Glutamatergic neuron (in vitro differentiated cells): Measurements from ENCODE around the gene SLC34A3. TPM values are rescaled to one million over a fixed set of nuclear protein-coding genes. Genes with fewer than 3 reads are reported as not detected.

Experiments used
- DNase-seq: peaks from one replicate; pipeline ENCODE4 v3.0.0; 2022
- H3K27ac Mint-ChIP-seq: one replicate; pipeline ENCODE4 v1.8.0; 2020; ENCODE audit warnings: mild to moderate bottlenecking, mixed read lengths, inconsistent platforms; ENCODE audit not compliant: unreplicated experiment
- H3K27me3 Mint-ChIP-seq: one replicate; pipeline ENCODE4 v1.8.0; 2020; ENCODE audit warnings: mild to moderate bottlenecking, moderate library complexity, mixed read lengths, inconsistent platforms; ENCODE audit not compliant: unreplicated experiment
- H3K36me3 Mint-ChIP-seq: one replicate; pipeline ENCODE4 v1.8.0; 2020; ENCODE audit warnings: mild to moderate bottlenecking, mixed read lengths, inconsistent platforms; ENCODE audit not compliant: unreplicated experiment
- H3K4me1 Mint-ChIP-seq: one replicate; pipeline ENCODE4 v1.8.0; 2020; ENCODE audit warnings: mild to moderate bottlenecking, low read depth, mixed read lengths, inconsistent platforms; ENCODE audit not compliant: unreplicated experiment
- H3K4me3 Mint-ChIP-seq: one replicate; pipeline ENCODE4 v1.8.0; 2020; ENCODE audit warnings: mild to moderate bottlenecking, mixed read lengths, inconsistent platforms; ENCODE audit not compliant: unreplicated experiment
- H3K9me3 Mint-ChIP-seq: one replicate; pipeline ENCODE4 v1.8.0; 2020; ENCODE audit warnings: mild to moderate bottlenecking, moderate library complexity, mixed read lengths, inconsistent platforms; ENCODE audit not compliant: unreplicated experiment
- total RNA-seq: library from RNA; stranded (reverse); fragmentation: NEBNext Ultra II Directional; extraction: Animal tissue kit (Norgen Biotek cat#: 25700); gene quantifications from one replicate; pipeline ENCODE4 v1.2.1, GENCODE V29; 2021; ENCODE audit not compliant: unreplicated experiment
- TF ChIP-seq, protein P1 (sequence below): fragments of 200-600 bp; sonication (generic); IDR thresholded peaks from one replicate; pipeline ENCODE4 v1.5.0; 2021; ENCODE audit not compliant: partially characterized antibody, unreplicated experiment

SLC34A3 gene
- total RNA-seq, 1 donor from 2014 or later, result not detected

DNA sequence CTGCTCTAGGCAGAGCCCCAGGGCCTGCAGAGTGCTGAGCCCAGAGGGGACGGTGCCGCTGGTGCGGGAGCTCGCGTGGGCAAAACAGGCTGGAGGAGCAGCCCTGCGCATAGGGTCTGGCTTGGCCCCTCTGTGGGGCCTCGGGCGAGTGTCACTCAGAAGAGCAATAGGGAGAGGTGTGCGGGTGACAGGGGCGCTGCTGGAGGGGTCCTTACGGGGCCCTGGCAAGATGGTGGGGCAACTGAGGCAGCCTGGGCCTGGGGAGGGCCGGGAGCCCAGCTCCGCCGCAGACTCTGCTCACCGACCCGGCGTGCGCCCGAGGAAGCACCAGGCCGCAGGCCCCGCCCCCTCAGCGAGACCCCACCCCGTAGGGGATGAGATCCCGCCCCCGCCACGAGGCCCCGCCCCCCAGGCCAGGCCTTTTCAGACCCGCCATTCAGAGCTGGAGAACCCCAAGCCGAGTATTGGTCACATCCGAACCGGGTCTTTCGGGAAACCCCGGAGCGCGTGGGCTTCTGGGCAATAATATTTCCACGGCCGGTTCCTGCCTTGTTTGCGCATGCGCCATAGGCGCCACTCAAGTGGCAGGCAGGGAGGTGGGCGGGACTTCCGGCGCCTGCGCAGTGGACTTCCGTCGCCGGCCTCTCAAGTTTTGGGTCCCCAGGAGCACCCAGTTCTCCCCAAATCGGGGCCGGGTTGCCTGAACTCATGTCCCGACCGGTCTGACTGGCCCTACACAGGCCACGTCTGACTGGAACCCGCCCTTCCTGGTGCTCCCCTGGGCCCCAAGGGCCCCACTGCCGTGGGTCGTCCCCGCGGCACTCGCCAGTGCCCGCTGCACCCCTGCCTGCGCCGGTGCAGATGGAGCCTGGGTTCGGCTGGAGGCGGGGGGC lies 7.4 kb upstream of the SLC34A3 start:
- Mint-ChIP-seq H3K9me3 (peaks cover 6% of the 10 kb centered on the region), H3K4me1 (peaks cover 4% of the 10 kb centered on the region), H3K27me3 (peaks cover 4% of the 10 kb centered on the region), H3K27ac (peak overlapping the region; percentile 17), H3K4me3 (peak overlapping the region; percentile 88), H3K36me3 (no peaks in the 10 kb centered on the region)
- DNase-seq, result peak; percentile 94
- TF ChIP-seq, protein P1, sequence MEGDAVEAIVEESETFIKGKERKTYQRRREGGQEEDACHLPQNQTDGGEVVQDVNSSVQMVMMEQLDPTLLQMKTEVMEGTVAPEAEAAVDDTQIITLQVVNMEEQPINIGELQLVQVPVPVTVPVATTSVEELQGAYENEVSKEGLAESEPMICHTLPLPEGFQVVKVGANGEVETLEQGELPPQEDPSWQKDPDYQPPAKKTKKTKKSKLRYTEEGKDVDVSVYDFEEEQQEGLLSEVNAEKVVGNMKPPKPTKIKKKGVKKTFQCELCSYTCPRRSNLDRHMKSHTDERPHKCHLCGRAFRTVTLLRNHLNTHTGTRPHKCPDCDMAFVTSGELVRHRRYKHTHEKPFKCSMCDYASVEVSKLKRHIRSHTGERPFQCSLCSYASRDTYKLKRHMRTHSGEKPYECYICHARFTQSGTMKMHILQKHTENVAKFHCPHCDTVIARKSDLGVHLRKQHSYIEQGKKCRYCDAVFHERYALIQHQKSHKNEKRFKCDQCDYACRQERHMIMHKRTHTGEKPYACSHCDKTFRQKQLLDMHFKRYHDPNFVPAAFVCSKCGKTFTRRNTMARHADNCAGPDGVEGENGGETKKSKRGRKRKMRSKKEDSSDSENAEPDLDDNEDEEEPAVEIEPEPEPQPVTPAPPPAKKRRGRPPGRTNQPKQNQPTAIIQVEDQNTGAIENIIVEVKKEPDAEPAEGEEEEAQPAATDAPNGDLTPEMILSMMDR, result no peak

DNA sequence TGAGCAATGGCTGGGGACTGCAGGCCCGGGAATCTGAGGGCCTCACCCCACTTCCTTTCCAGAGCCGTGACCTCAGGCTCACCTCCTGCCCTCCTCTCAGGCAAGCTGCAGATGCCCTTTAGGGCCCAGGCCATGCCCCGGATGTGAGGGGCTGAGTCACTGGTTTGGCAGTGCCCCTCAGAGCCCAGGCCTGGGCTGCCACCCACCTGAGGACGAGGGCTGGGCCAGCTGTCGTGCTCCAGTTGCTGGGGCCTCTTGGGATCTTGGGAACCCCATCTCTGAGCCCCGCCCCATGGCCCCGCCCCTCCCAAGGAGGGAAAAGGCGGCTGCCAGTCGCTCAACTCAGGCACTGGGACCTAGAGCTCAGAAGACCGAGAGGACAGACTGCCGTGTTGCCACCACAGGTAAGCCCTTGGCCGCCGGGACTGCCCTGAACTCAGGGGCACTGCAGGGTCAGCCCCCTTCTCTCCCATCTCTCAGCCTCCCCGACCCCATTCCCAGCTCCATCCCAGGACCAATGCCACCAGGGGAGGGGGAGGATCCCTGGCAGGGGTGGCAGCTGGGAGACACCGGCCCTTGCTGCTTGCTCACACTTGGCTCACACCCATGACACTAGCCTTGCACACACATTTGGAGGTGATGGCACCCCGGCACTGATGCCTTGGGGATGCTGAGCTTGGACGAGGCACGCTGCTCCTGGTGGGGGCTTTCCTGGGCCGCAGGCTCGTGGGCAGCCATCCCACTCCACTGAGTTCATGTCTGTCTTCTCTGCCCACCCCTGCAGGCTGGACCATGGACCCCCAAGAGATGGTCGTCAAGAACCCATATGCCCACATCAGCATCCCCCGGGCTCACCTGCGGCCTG lies 5.6 kb upstream of the SLC34A3 start, which contains the start of gene CYSRT1:
CYSRT1 (plus strand) TSS at position 345 of the 865 bp plus-strand sequence; CDS start at position 793, 448 bp downstream.
- no peaks in the 10 kb centered on the region for H3K36me3 Mint-ChIP-seq
- no peaks in the 10 kb centered on the region for H3K9me3 Mint-ChIP-seq
- peak within 1 kb of the TSS; percentile 63 for H3K4me3 Mint-ChIP-seq
- TF ChIP-seq, protein P1, result no peak
- H3K27me3 Mint-ChIP-seq, result peaks cover 2% of the 10 kb centered on the region
- H3K4me1 Mint-ChIP-seq, result peaks cover 2% of the 10 kb centered on the region
- no peak within 1 kb of the TSS for H3K27ac Mint-ChIP-seq
- DNase-seq, result no peak

DNA sequence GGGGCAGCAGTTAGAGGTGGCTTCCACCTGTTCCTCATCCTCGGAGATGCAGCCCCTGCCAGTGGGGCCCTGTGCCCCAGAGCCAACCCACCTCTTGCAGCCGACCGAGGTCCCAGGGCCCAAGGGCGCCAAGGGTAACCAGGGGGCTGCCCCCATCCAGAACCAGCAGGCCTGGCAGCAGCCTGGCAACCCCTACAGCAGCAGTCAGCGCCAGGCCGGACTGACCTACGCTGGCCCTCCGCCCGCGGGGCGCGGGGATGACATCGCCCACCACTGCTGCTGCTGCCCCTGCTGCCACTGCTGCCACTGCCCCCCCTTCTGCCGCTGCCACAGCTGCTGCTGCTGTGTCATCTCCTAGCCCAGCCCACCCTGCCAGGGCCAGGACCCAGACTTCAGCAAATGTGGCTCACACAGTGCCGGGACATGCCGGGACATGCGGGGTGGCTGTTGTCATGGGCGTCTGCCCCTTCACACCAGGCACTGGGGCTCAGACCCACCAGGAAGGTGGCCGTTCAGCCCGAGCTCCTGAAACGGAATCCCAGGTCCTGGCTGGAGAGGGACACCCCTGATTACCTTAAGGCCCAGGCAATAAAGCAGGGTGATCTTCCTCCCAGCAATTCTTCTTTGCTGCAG lies 4.9 kb upstream of the SLC34A3 start:
- H3K36me3 Mint-ChIP-seq, result no peaks in the 10 kb centered on the region
- no peak overlapping the region for H3K4me3 Mint-ChIP-seq
- no peak overlapping the region for H3K27ac Mint-ChIP-seq
- H3K9me3 Mint-ChIP-seq, result no peaks in the 10 kb centered on the region
- H3K4me1 Mint-ChIP-seq, result peaks cover 2% of the 10 kb centered on the region
- TF ChIP-seq, protein P1, result no peak
- DNase-seq, result no peak
- H3K27me3 Mint-ChIP-seq, result peaks cover 2% of the 10 kb centered on the region

DNA sequence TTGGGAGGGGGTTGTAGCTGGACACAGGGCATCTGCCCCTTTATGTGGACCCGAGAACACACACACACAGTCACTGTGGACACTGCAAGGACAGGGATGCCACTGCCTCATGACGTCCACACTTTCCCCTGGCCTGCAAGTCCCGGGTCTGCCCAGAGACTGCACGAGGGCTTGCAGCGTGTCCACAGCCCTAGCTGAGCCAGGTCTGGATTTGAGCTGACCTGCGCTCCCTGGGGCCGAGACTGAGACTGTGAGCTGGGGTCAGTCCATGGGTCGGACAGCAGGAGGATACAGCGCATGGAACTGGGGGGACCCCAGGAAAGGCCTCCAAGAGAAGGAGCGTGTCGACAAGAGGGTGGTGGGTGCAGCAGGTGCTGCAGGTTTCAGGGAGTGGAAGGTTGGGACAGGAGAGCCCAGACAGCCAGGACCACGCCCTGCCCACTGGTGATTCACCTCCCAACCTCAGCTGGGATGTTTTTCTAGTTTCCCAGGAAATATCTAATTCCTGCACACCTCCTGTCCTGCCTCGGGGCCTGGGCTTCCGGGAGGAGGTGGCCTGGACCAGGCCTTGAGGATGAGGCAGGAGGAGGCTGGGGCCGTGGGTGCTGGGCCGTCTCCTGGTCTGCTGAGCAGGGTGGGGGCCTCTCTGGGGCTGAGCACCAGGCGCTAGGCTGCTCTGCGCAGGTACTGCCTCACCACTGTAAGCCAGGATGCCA lies 4.2 kb upstream of the SLC34A3 start:
- Mint-ChIP-seq H3K4me3 (no peak overlapping the region), H3K27me3 (peaks cover 2% of the 10 kb centered on the region), H3K27ac (no peak overlapping the region), H3K4me1 (peaks cover 2% of the 10 kb centered on the region), H3K36me3 (no peaks in the 10 kb centered on the region), H3K9me3 (no peaks in the 10 kb centered on the region)
- DNase-seq, result no peak
- TF ChIP-seq, protein P1, result no peak
